ENCODE measurements around the gene FAM107A. TPM values are rescaled to one million over a fixed set of nuclear protein-coding genes. Genes with fewer than 3 reads are reported as not detected.

The FAM107A gene
- total and polyA plus RNA-seq, 2 of the 13 experiments (the other 11 are each of a cell fraction or from before 2014, with no cell fraction given): not detected

- TF ChIP-seq NFYB (CRISPR knock-in tag; IDR thresholded peaks at IDR 0.05): peak; percentile 40; the same call in 1 of the 2 replicates
- TF ChIP-seq ATF3 (CRISPR knock-in tag; IDR thresholded peaks at IDR 0.05): no peak
- no peak for TF ChIP-seq PAX8 (CRISPR knock-in tag; IDR thresholded peaks at IDR 0.05; ENCODE audit: borderline replicate concordance)
- peak; percentile 87 for TF ChIP-seq PITX1 (CRISPR knock-in tag; IDR thresholded peaks at IDR 0.05)
- TF ChIP-seq BCL3 (CRISPR knock-in tag; IDR thresholded peaks at IDR 0.05): no peak
- TF ChIP-seq ZNF18 (CRISPR knock-in tag; IDR thresholded peaks at IDR 0.05; ENCODE audit: insufficient replicate concordance): peak; percentile 56
- no peak for TF ChIP-seq HHEX (CRISPR knock-in tag; IDR thresholded peaks at IDR 0.05)
Observed at GRCh38 chr3:58518291-58518789, 58.9 kb downstream of the FAM107A start (continued).

GRCh38 chr3:58514405-58514804, 62.8 kb downstream of the FAM107A start:
- no peak overlapping the region for H3K9ac ChIP-seq (ENCODE audit: insufficient read depth, low read depth, low read length)
- intact Hi-C loops (cut with micrococcal nuclease; ENCODE audit: unreplicated experiment) (no loop called here), in situ Hi-C loops (cut with HindIII; ENCODE audit: extremely low pct_ligation_motif_present, low pct_unique_long_range_greater_than_20kb) (no loop called here)
- FAIRE-seq: no peak
- no peak overlapping the region for H2AFZ ChIP-seq (ENCODE audit: low read length)
- POLR2A ChIA-PET: no interaction called here
- H3K79me2 ChIP-seq (ENCODE audit: insufficient read depth, low read length): no peaks in the 10 kb centered on the region
- BruUV-seq (replicated peaks): no TSS peak
- H3K4me2 ChIP-seq (ENCODE audit: low read depth, low read length): no peak overlapping the region
- 98% methylated on average over 3 of the region's 3 CpGs for WGBS (ENCODE audit: low lambda C conversion rate)
- no peaks in the 10 kb centered on the region for H3K9me3 ChIP-seq (ENCODE audit: low read length)
- H3K4me1 ChIP-seq (ENCODE audit: insufficient read depth, low read length): peaks cover 28% of the 10 kb centered on the region
- CTCF ChIA-PET (ENCODE audit: low intra/inter-chr PET ratio, low total read pairs): no interaction called here
- H3K27ac ChIP-seq (ENCODE audit: extremely low read length, insufficient read depth, low read length): no peak overlapping the region
- no peak for DNase-seq (ENCODE audit: low spot score)
- H3K36me3 ChIP-seq (replicated peaks in 1 of 2; ENCODE audit: control insufficient read depth in 1 of 2, insufficient read depth in 2 of 2, low read length in 2 of 2): peaks cover 6 to 48% of the 10 kb centered on the region in 2 experiments
- H3K27me3 ChIP-seq (ENCODE audit: control insufficient read depth in 1 of 2, insufficient read depth in 2 of 2, low read length in 2 of 2): no peaks in the 10 kb centered on the region
- no peaks in the 10 kb centered on the region for H4K20me1 ChIP-seq (ENCODE audit: insufficient read depth, low read length)
- no peak overlapping the region for H3K4me3 ChIP-seq (replicated peaks in 1 of 3; ENCODE audit: insufficient read depth in 1 of 3, low read depth in 2 of 3, low read length in 3 of 3)
- ATAC-seq: no peak
- TF ChIP-seq NCOA2 (CRISPR knock-in tag; IDR thresholded peaks at IDR 0.05) (no peak), MTA1 (CRISPR knock-in tag; IDR thresholded peaks at IDR 0.05; ENCODE audit: borderline replicate concordance) (no peak), YEATS4 (CRISPR knock-in tag; IDR thresholded peaks at IDR 0.05; ENCODE audit: borderline replicate concordance) (no peak), ZNF558 (CRISPR knock-in tag; IDR thresholded peaks at IDR 0.05; ENCODE audit: borderline replicate concordance) (no peak), BATF2 (CRISPR knock-in tag; IDR thresholded peaks at IDR 0.05) (no peak), NFKBIZ (CRISPR knock-in tag; IDR thresholded peaks at IDR 0.05) (no peak), ZNF724P (CRISPR knock-in tag; IDR thresholded peaks at IDR 0.05; ENCODE audit: borderline replicate concordance) (no peak), HOXA9 (CRISPR knock-in tag; IDR thresholded peaks at IDR 0.05; ENCODE audit: borderline replicate concordance) (no peak), SP1 (IDR thresholded peaks at IDR 0.05) (no peak), SP1 (CRISPR knock-in tag; IDR thresholded peaks at IDR 0.05) (no peak), ZSCAN20 (CRISPR knock-in tag; IDR thresholded peaks at IDR 0.05; ENCODE audit: borderline replicate concordance) (no peak), ZFP36L1 (CRISPR knock-in tag; IDR thresholded peaks at IDR 0.05) (no peak), ZNF547 (CRISPR knock-in tag; IDR thresholded peaks at IDR 0.05) (no peak), PRPF4 (IDR thresholded peaks at IDR 0.05; ENCODE audit: low read depth, low read length, poor library complexity, severe bottlenecking) (no peak), MED8 (CRISPR knock-in tag; IDR thresholded peaks at IDR 0.05; ENCODE audit: insufficient replicate concordance) (no peak)

All from HepG2 (cell line).